Esophagus muscularis mucosa (tissue), 4 donors: ENCODE data around the gene PDK4. TPM values are rescaled to one million over a fixed set of nuclear protein-coding genes. Genes with fewer than 3 reads are reported as not detected.

ENCODE experiments used
- DNase-seq: peaks from one replicate; pipeline ENCODE4 v3.0.0-alpha.2; 2017; ENCODE audit errors: extremely low spot score
- H3K27ac ChIP-seq, 4 donors: fragments of 200-600 bp; sonication (generic); replicated peaks in 1 of 4; 1 replicate in 3 of 4; 2 replicates in 1 of 4; pipeline ENCODE4 v1.5.1; 2016 to 2019; ENCODE audit warnings: mild to moderate bottlenecking in 1 of 4
- H3K27me3 ChIP-seq, 4 donors: fragments of 200-600 bp; sonication (generic); one replicate each; pipeline versions ENCODE4 v1.5.1 to v1.6.0; 2016 to 2019
- H3K36me3 ChIP-seq, 4 donors: fragments of 200-600 bp; sonication (generic); one replicate each; pipeline ENCODE4 v1.5.1; 2016 to 2019
- H3K4me1 ChIP-seq, 4 donors: fragments of 200-600 bp; sonication (generic); one replicate each; pipeline ENCODE4 v1.5.1; 2016 to 2019
- H3K4me3 ChIP-seq, 4 donors: fragments of 200-600 bp; sonication (generic); 1 replicate in 2 of 4; 2 replicates in 2 of 4; pipeline ENCODE4 v1.5.1; 2016 to 2019; ENCODE audit warnings: mild to moderate bottlenecking in 4 of 4, moderate library complexity in 1 of 4
- H3K9me3 ChIP-seq, 4 donors: fragments of 200-600 bp; sonication (generic); 1 replicate in 3 of 4; 2 replicates in 1 of 4; pipeline ENCODE4 v1.5.1; 2016 to 2019
- CTCF ChIP-seq, 3 experiments: fragments of 200-600 bp in 2 of 3; fragments of 450-650 bp in 1 of 3; sonication (generic) in 2 of 3; IDR thresholded peaks; one replicate each; pipeline ENCODE4 v1.5.1; 2017 to 2019; ENCODE audit warnings: antibody characterized with exemption in 3 of 3, mild to moderate bottlenecking in 2 of 3, moderate library complexity in 1 of 3
- EP300 ChIP-seq: sonication (generic); formaldehyde crosslinking; IDR thresholded peaks from one replicate; pipeline ENCODE4 v1.6.1; 2017; ENCODE audit warnings: antibody characterized with exemption
- POLR2A ChIP-seq: fragments of 450-650 bp; IDR thresholded peaks from one replicate; pipeline ENCODE4 v1.6.1; 2017; ENCODE audit warnings: antibody characterized with exemption, moderate library complexity, mild to moderate bottlenecking, low read depth
- POLR2AphosphoS5 ChIP-seq, 2 donors: sonication (generic); formaldehyde crosslinking; IDR thresholded peaks; one replicate each; pipeline ENCODE4 v1.6.1; 2017; ENCODE audit warnings: antibody characterized with exemption in 2 of 2
- WGBS: methylation state at CpG from one replicate; pipeline ENCODE4 v1.1.5; 2018; 5-methylcytosine and 5-hydroxymethylcytosine counted together
- intact Hi-C: fragments of 100-400 bp; cut with DNase I; formaldehyde crosslinking; loops from one replicate; pipeline ENCODE4 v1.15.1; 2023
- total RNA-seq, 4 donors: library from RNA; depleted of rRNA; stranded (reverse); fragments of >200 nt; gene quantifications; one replicate each; pipeline versions ENCODE4 v1.1.0 to v1.2.1, GENCODE V29; 2016

Gene PDK4
- total RNA-seq, 4 donors from 2014 or later: 165 to 1,138 (median 371) TPM

DNA sequence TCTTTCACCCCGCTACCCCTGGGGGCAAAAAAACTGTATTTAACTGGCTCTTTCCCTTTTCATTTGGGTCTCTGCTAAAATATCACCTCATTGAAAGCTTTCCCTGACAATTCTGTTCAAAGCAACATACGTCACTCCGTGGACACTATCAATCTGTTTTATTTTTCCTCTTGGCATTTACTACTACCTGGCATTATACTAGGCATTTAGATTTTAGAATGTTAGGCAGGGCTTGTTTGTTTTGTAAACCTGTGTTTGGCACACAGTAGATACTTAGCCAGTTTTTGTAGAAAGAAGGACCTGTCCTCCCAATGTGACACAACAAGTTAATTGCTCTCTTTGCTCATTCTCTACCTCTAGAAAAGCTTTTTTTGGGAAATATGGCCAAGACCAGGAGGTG lies 26.5 kb upstream of the PDK4 start:
- WGBS: 80% methylated on average over 3 of the region's 3 CpGs
- intact Hi-C loops: no loop called here
- H3K36me3 ChIP-seq: no peaks in the 10 kb centered on the region
- no peak for TF ChIP-seq CTCF (IDR thresholded peaks at IDR 0.05)
- no peak for TF ChIP-seq EP300
- no peak for TF ChIP-seq POLR2AphosphoS5 (IDR thresholded peaks at IDR 0.05)
- no peak for TF ChIP-seq POLR2A
- DNase-seq: no peak
- H3K27me3 ChIP-seq: no peaks in the 10 kb centered on the region
- no peaks in the 10 kb centered on the region for H3K4me1 ChIP-seq
- H3K4me3 ChIP-seq: no peak overlapping the region
- no peak overlapping the region for H3K27ac ChIP-seq
- H3K9me3 ChIP-seq: no peaks in the 10 kb centered on the region

GRCh38 chr7:95622001-95622549 lies 25.8 kb upstream of the PDK4 start:
- Histone ChIP-seq H3K9me3 (no peaks in the 10 kb centered on the region), H3K27ac (no peak overlapping the region), H3K36me3 (no peaks in the 10 kb centered on the region), H3K4me3 (no peak overlapping the region), H3K4me1 (no peaks in the 10 kb centered on the region), H3K27me3 (no peaks in the 10 kb centered on the region)
- no peak for TF ChIP-seq POLR2AphosphoS5 (IDR thresholded peaks at IDR 0.05)
- intact Hi-C loops: no loop called here
- no peak for DNase-seq

DNA sequence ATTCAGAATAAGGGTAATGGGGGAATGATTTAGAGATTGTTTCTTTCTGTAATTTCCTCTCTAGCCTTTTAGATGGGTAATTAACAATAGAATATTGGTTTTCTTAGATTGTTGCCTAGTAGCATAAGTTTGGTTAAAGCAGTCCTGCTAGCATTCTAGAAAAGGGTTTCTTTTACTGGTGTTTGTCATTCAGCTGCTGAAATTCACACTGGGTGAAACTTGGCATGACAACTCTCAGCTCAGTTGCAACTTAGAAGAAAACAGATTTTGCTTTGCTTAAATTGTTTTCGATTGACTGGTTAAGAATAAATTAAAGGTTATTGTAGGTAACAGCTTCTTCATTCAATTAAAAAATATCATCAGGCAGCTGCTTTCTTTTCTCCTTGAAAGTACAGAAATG lies 25.1 kb upstream of the PDK4 start:
- intact Hi-C loops: no loop called here

GRCh38 chr7:95620631-95621030 lies 24.3 kb upstream of the PDK4 start:
- Histone ChIP-seq H3K36me3 (no peaks in the 10 kb centered on the region), H3K9me3 (peaks cover 0 to 5% (median 0%) of the 10 kb centered on the region in 4 donors), H3K27me3 (no peaks in the 10 kb centered on the region), H3K27ac (no peak overlapping the region), H3K4me1 (no peaks in the 10 kb centered on the region), H3K4me3 (no peak overlapping the region)
- TF ChIP-seq CTCF (IDR thresholded peaks at IDR 0.05): no peak
- no peak for TF ChIP-seq EP300
- no peak for TF ChIP-seq POLR2A
- no peak for TF ChIP-seq POLR2AphosphoS5 (IDR thresholded peaks at IDR 0.05)
- 72% methylated on average over 3 of the region's 3 CpGs for WGBS
- DNase-seq: no peak
- intact Hi-C loops: no loop called here

More for the DNA sequence above, 25.1 kb upstream of the PDK4 start:
- Histone ChIP-seq H3K27ac (no peak overlapping the region), H3K27me3 (no peaks in the 10 kb centered on the region), H3K36me3 (no peaks in the 10 kb centered on the region), H3K9me3 (no peaks in the 10 kb centered on the region), H3K4me3 (no peak overlapping the region), H3K4me1 (no peaks in the 10 kb centered on the region)
- WGBS: 95% methylated on average over 1 of the region's 1 CpG
- no peak for TF ChIP-seq POLR2A
- no peak for TF ChIP-seq EP300
- no peak for TF ChIP-seq POLR2AphosphoS5 (IDR thresholded peaks at IDR 0.05)
- TF ChIP-seq CTCF (IDR thresholded peaks at IDR 0.05): no peak
- no peak for DNase-seq

DNA sequence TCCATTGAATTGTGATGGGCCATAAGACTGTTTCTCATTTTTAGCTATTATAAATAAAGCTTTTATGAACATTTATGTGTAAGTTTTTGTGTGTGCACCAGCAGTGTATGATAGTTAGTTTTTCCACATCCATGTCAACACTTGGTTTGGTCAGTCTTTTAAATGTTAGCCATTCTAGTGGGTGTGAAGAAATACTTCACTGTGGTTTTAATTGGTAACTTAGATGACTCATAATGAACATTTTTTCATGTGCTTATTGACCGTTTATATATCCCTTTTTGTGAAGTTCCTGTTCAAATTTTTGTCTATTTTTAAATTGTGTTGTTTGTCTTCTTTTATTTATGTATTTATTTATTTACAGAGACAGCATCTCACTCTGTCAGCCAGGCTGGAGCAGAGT lies 23.6 kb upstream of the PDK4 start:
- H3K4me3 ChIP-seq: no peak overlapping the region
- DNase-seq: no peak
- no peak for TF ChIP-seq CTCF (IDR thresholded peaks at IDR 0.05)
- no peak for TF ChIP-seq POLR2A
- H3K36me3 ChIP-seq: no peaks in the 10 kb centered on the region
- 69% methylated on average over 1 of the region's 1 CpG for WGBS
- peaks cover 0 to 5% (median under 1%) of the 10 kb centered on the region in 4 donors for H3K9me3 ChIP-seq
- no peaks in the 10 kb centered on the region for H3K27me3 ChIP-seq
- no peaks in the 10 kb centered on the region for H3K4me1 ChIP-seq
- intact Hi-C loops: no loop called here
- H3K27ac ChIP-seq: no peak overlapping the region
